ENCODE data around the gene DMXL1. TPM values are rescaled to one million over a fixed set of nuclear protein-coding genes. Genes with fewer than 3 reads are reported as not detected.

Gene DMXL1
- total RNA-seq, 1 donor from 2014 or later = 56.4 TPM

GRCh38 chr5:119267958-119268386 is 197.1 kb downstream of the DMXL1 start:
- no peaks in the 10 kb centered on the region for H3K9me3 ChIP-seq
- DNase-seq (peak; percentile 95), ATAC-seq (peak; percentile 93 to 94)
- no peaks in the 10 kb centered on the region for H3K27me3 ChIP-seq (ENCODE audit: low read depth)
- peak overlapping the region; percentile 90 for H3K27ac ChIP-seq
- H3K4me1 ChIP-seq = peaks cover 36% of the 10 kb centered on the region
- H3K4me3 ChIP-seq = peak overlapping the region; percentile 88
- intact Hi-C loops (cut with DNase I) = no loop called here
- no peaks in the 10 kb centered on the region for H3K36me3 ChIP-seq
- TF ChIP-seq CTCF (IDR thresholded peaks at IDR 0.05) = peak; percentile 44

- peaks cover 41% of the 10 kb centered on the region for H3K4me1 ChIP-seq
- no peaks in the 10 kb centered on the region for H3K9me3 ChIP-seq
- peak overlapping the region; percentile 88 for H3K4me3 ChIP-seq
- peak overlapping the region; percentile 90 for H3K27ac ChIP-seq
- no peaks in the 10 kb centered on the region for H3K27me3 ChIP-seq (ENCODE audit: low read depth)
- H3K36me3 ChIP-seq = no peaks in the 10 kb centered on the region
- peak; percentile 97 for DNase-seq
- intact Hi-C loops (cut with DNase I) = no loop called here
- ATAC-seq = peak; percentile 99
- TF ChIP-seq CTCF (IDR thresholded peaks at IDR 0.05) = no peak
Observed at GRCh38 chr5:119268387-119269060, 197.6 kb downstream of the DMXL1 start.

- peaks cover 49% of the 10 kb centered on the region for H3K4me1 ChIP-seq
- H3K4me3 ChIP-seq = peak overlapping the region; percentile 88
Observed at GRCh38 chr5:119269061-119269944, 198.4 kb downstream of the DMXL1 start.

GRCh38 chr5:119270121-119270565 is 199.3 kb downstream of the DMXL1 start:
- peak overlapping the region; percentile 90 for H3K27ac ChIP-seq
- no peaks in the 10 kb centered on the region for H3K9me3 ChIP-seq
- H3K4me3 ChIP-seq = peak overlapping the region; percentile 88
- intact Hi-C loops (cut with DNase I) = no loop called here
- TF ChIP-seq CTCF (IDR thresholded peaks at IDR 0.05) = no peak
- DNase-seq = no peak
- ATAC-seq = no peak
- H3K4me1 ChIP-seq = peaks cover 55% of the 10 kb centered on the region
- H3K27me3 ChIP-seq (ENCODE audit: low read depth) = no peaks in the 10 kb centered on the region
- H3K36me3 ChIP-seq = no peaks in the 10 kb centered on the region

More at GRCh38 chr5:119269061-119269944, 198.4 kb downstream of the DMXL1 start:
- intact Hi-C loops (cut with DNase I) = no loop called here
- Histone ChIP-seq H3K36me3 (no peaks in the 10 kb centered on the region), H3K9me3 (no peaks in the 10 kb centered on the region), H3K27ac (peak overlapping the region; percentile 90), H3K27me3 (ENCODE audit: low read depth) (no peaks in the 10 kb centered on the region)
- TF ChIP-seq CTCF (IDR thresholded peaks at IDR 0.05) = no peak
- DNase-seq = peak; percentile 58
- peak; percentile 7 to 19 for ATAC-seq

GRCh38 chr5:119270960-119271757 is 200.3 kb downstream of the DMXL1 start:
- Histone ChIP-seq H3K27me3 (ENCODE audit: low read depth) (no peaks in the 10 kb centered on the region), H3K36me3 (no peaks in the 10 kb centered on the region), H3K9me3 (no peaks in the 10 kb centered on the region), H3K4me1 (peaks cover 63% of the 10 kb centered on the region), H3K4me3 (no peak overlapping the region), H3K27ac (no peak overlapping the region)
- ATAC-seq = no peak
- no peak for DNase-seq
- no peak for TF ChIP-seq CTCF (IDR thresholded peaks at IDR 0.05)
- intact Hi-C loops (cut with DNase I) = no loop called here
